Heart left ventricle (tissue), 16 donors: ENCODE measurements around the gene DHX40. TPM values are rescaled to one million over a fixed set of nuclear protein-coding genes. Genes with fewer than 3 reads are reported as not detected.
"Not testable (repeated sequence)": the region's sequence is repeated elsewhere in the genome, so short reads cannot be mapped to it uniquely, and the experiment has no call there.

ENCODE experiments used
- ATAC-seq, 4 donors: fragments of 200-7000 bp; cut with Tn5 transposase; one replicate each; pipeline ENCODE4 v1.9.1; 2020 to 2022; ENCODE audit warnings: moderate library complexity in 4 of 4, mild to moderate bottlenecking in 3 of 4, moderate number of reproducible peaks in 1 of 4
- DNase-seq, 5 donors: peaks; one replicate each; pipeline ENCODE4 v3.0.0-alpha.2; 2020
- H3K27ac ChIP-seq, 12 donors: fragments of 200-600 bp; sonication (generic) in 4 of 12; one replicate each; pipeline versions ENCODE4 v1.5.0 to v1.8.0; 2016 to 2022; ENCODE audit warnings: mild to moderate bottlenecking in 2 of 12
- H3K27me3 ChIP-seq, 9 donors: fragments of 200-600 bp; sonication (generic) in 2 of 9; one replicate each; pipeline versions ENCODE4 v1.5.1 to v1.8.0; 2016 to 2022; ENCODE audit warnings: mild to moderate bottlenecking in 3 of 9
- H3K36me3 ChIP-seq, 9 donors: fragments of 200-600 bp; sonication (generic) in 2 of 9; one replicate each; pipeline versions ENCODE4 v1.5.0 to v1.8.0; 2018 to 2022; ENCODE audit warnings: mild to moderate bottlenecking in 2 of 9
- H3K4me1 ChIP-seq, 12 donors: fragments of 200-600 bp; sonication (generic) in 4 of 12; one replicate each; pipeline versions ENCODE4 v1.5.0 to v1.8.0; 2016 to 2022; ENCODE audit warnings: mild to moderate bottlenecking in 3 of 12
- H3K4me3 ChIP-seq, 12 donors: fragments of 200-600 bp; sonication (generic) in 4 of 12; one replicate each; pipeline versions ENCODE4 v1.5.0 to v1.8.0; 2017 to 2022; ENCODE audit warnings: mild to moderate bottlenecking in 9 of 12, moderate library complexity in 4 of 12
- H3K9me3 ChIP-seq, 12 donors: fragments of 200-600 bp; sonication (generic) in 4 of 12; one replicate each; pipeline versions ENCODE4 v1.5.0 to v1.8.0; 2016 to 2022; ENCODE audit warnings: mild to moderate bottlenecking in 1 of 12
- POLR2A ChIP-seq, 2 donors: fragments of 450-650 bp; IDR thresholded peaks; one replicate each; pipeline ENCODE4 v1.6.1; 2017; ENCODE audit warnings: antibody characterized with exemption in 2 of 2, mild to moderate bottlenecking in 2 of 2, moderate library complexity in 2 of 2
- WGBS, 4 donors: extraction: QIAGEN DNeasy Blood & Tissue Kit in 2 of 4; methylation state at CpG; one replicate each; pipeline versions ENCODE4 v1.1.5 to v1.1.7; 2013 to 2018; 5-methylcytosine and 5-hydroxymethylcytosine counted together
- intact Hi-C, 10 donors: fragments of 100-400 bp; cut with DNase I; formaldehyde crosslinking; loops; one replicate each; pipeline versions ENCODE4 v1.11.1 to v1.14.2; 2022
- polyA plus RNA-seq, 2 donors: library from polyadenylated mRNA; stranded (reverse); fragments of 200-250 nt; gene quantifications; one replicate each; pipeline ENCODE4 v1.2.3, GENCODE V29; 2013
- total RNA-seq, 9 donors: library from RNA; depleted of rRNA in 2 of 9; stranded (reverse); fragments of >200 nt in 2 of 9; fragmentation: NEBNext Ultra II Directional in 3 of 9; extraction: Animal tissue kit (Norgen Biotek cat#: 25700) in 3 of 9; gene quantifications; one replicate each; pipeline versions ENCODE4 v1.1.0 to v1.2.4, GENCODE V29; 2016 to 2023
- TF ChIP-seq, protein P1 (sequence below), 12 donors: fragments of 200-600 bp; sonication (generic) in 4 of 12; IDR thresholded peaks; one replicate each; pipeline versions ENCODE4 v1.5.0 to v1.8.0; 2018 to 2022; ENCODE audit warnings: antibody characterized with exemption in 12 of 12, mild to moderate bottlenecking in 5 of 12
- donor health status: ischemic (EF 13 %, LVEDD 7.1; RV severe dilation, severe dysfunction).
- donor health status: healthy with polysubstance abuse.
- donor health status: DM: no; HTN: yes; CAD: no.
- donor health status: DM: no; HTN: no; CAD: no.
- donor health status: ischemic (EF 25% LVEDD 6.9; RV normal size, moderate dysfunction).
- donor health status: ischemic (EF 25% LVEDD 5.7; RV mildly dilated, moderate dysfunction).
- donor health status: healthy.
- donor health status: DM: yes; HTN: yes; CAD: no.
- donor health status: ischemic (EF 35%, LVEDD 5.7; RV mildly dilated, moderate dysfunction).
- donor health status: nonischemic (EF 11% LVEDD 7.7; RV severe dilation, severe dysfunction).
- donor health status: DM: yes; HTN: yes; CAD: no.
- donor health status: PGD.
- donor health status: ischemic (EF 29% LVEDD 5.4; RV normal size, mild dysfunction).
- donor health status: nonischemic (EF 23%, LVEDD 6.1; RV moderate dilation, normal function).

DHX40 gene
- total and polyA plus RNA-seq, 11 donors: 5.5 to 25.4 (median 21.2) TPM

DNA sequence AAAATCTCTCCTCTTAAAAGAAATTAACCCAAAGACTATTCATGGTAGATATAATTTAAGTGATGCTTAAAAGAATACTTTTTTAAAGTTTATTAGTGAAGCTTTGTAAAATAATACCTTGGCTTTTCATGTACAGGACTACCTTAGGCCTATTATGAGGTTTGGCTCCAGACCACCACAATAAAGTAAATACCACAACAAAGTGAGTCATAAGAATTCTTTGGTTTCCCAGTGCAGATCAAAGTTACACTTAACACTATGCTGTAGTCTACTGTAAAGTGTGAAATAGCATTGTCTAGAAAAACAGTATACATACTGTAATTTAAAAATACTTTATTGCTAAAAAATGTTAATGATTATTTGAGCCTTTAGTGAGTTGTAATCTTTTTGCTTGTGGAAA is 85.9 kb downstream of the DHX40 start:
- H3K9me3 ChIP-seq: peaks cover 0 to 4% (median 0%) of the 10 kb centered on the region in 12 donors
- no peaks in the 10 kb centered on the region for H3K27me3 ChIP-seq
- peaks cover 0 to 100% (median 94%) of the 10 kb centered on the region in 9 donors for H3K36me3 ChIP-seq
- ATAC-seq (no peak), DNase-seq (no peak)
- TF ChIP-seq, protein P1, sequence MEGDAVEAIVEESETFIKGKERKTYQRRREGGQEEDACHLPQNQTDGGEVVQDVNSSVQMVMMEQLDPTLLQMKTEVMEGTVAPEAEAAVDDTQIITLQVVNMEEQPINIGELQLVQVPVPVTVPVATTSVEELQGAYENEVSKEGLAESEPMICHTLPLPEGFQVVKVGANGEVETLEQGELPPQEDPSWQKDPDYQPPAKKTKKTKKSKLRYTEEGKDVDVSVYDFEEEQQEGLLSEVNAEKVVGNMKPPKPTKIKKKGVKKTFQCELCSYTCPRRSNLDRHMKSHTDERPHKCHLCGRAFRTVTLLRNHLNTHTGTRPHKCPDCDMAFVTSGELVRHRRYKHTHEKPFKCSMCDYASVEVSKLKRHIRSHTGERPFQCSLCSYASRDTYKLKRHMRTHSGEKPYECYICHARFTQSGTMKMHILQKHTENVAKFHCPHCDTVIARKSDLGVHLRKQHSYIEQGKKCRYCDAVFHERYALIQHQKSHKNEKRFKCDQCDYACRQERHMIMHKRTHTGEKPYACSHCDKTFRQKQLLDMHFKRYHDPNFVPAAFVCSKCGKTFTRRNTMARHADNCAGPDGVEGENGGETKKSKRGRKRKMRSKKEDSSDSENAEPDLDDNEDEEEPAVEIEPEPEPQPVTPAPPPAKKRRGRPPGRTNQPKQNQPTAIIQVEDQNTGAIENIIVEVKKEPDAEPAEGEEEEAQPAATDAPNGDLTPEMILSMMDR (IDR thresholded peaks at IDR 0.05): no peak
- no peak for TF ChIP-seq POLR2A (IDR thresholded peaks at IDR 0.05)
- H3K4me3 ChIP-seq: no peak overlapping the region
- no peak overlapping the region for H3K27ac ChIP-seq
- intact Hi-C loops: loop anchor here in 3 of 10 donors (5.0 to 10.0 kb wide), 2 partner anchors 36 to 393 kb away; no protein-coding TSS in a partner anchor
- peaks cover 0 to 14% (median 7%) of the 10 kb centered on the region in 12 donors for H3K4me1 ChIP-seq

DNA sequence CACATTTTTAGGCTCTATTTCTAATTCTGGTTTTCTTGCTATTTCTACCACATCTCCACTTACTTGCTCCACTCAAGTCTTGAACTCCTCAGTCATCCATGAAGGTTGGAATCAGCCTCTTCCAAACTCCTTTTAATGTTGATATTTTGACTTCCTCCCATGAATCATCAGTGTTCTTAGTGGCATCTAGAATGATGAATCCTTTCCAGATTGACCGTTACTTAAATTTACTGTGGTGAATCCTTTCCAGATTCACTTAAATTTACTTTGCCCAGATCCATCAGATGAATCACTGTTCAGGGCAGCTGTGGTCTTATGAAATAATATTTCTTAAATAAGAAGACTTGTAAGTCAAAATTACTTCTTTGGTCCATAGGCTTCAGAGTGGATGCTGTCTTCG is 86.7 kb downstream of the DHX40 start:
- Histone ChIP-seq H3K4me3 (no peak overlapping the region), H3K27me3 (no peaks in the 10 kb centered on the region), H3K4me1 (peaks cover 0 to 12% (median under 1%) of the 10 kb centered on the region in 12 donors), H3K36me3 (peaks cover 0 to 100% (median 99%) of the 10 kb centered on the region in 9 donors), H3K9me3 (peaks cover 0 to 4% (median 0%) of the 10 kb centered on the region in 12 donors), H3K27ac (no peak overlapping the region)
- DNase-seq: no peak
- intact Hi-C loops: loop anchor here in 3 of 10 donors (5.0 to 10.0 kb wide), 2 partner anchors 35 to 393 kb away; no protein-coding TSS in a partner anchor
- WGBS, 4 donors: 96 to 99% (median 98%) methylated on average over 2 of the region's 2 CpGs
- ATAC-seq: no peak
- TF ChIP-seq POLR2A (IDR thresholded peaks at IDR 0.05): no peak
- TF ChIP-seq, protein P1 (IDR thresholded peaks at IDR 0.05): no peak

DNA sequence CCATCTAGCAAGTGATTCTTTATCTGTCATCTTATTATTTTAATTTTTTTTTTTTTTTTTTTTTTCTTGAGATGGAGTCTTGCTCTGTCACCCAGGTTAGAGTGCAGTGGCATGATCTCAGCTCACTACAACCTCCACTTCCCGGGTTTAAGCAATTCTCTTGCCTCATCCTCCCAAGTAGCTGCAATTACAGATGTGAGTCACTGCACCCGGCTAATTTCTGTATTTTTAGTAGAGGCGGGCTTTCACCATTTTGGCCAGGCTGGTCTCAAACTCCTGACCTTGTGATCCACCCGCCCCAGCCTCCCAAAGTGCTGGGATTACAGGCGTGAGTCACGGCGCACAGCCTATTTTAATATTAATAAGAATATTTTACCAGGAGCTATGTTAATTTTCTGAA is 91.2 kb downstream of the DHX40 start:
- not testable (repeated sequence) for ATAC-seq, H3K4me3 ChIP-seq, H3K27ac ChIP-seq, H3K27me3 ChIP-seq, H3K9me3 ChIP-seq, DNase-seq, H3K4me1 ChIP-seq
- H3K36me3 ChIP-seq: peaks cover 4 to 100% (median 99%) of the 10 kb centered on the region in 9 donors
- intact Hi-C loops: loop anchor here in 2 of 10 donors (5.0 to 10.0 kb wide), 2 partner anchors 36 to 388 kb away; no protein-coding TSS in a partner anchor
- WGBS, 4 donors: 90 to 95% (median 92%) methylated on average over 7 of the region's 7 CpGs

Other genes starting within 250 kb of the DHX40 start
- 10 to 100 TPM; 14.9 to 65.5 (median 40.8) TPM for gene YPEL2, start 234.0 kb upstream of the DHX40 start, total RNA-seq
- gene YPEL2, start 234.0 kb upstream of the DHX40 start, polyA plus RNA-seq: 10 to 100 TPM; 11.6 to 15.4 TPM
- gene CLTC, start 54.3 kb downstream of the DHX40 start, total RNA-seq: 100 to 1,000 TPM; 144 to 242 (median 193) TPM
- gene CLTC, start 54.3 kb downstream of the DHX40 start, polyA plus RNA-seq: 100 to 1,000 TPM in 1 of 2 donors, 10 to 100 TPM in 1; 49.8 to 130 TPM
- gene PTRH2, start 141.8 kb downstream of the DHX40 start, total RNA-seq: 10 to 100 TPM in 2 of 9 donors, 1 to 10 TPM in 7; 6.7 to 20.1 (median 9.0) TPM
- gene PTRH2, start 141.8 kb downstream of the DHX40 start, polyA plus RNA-seq: 10 to 100 TPM; 17.7 to 25.2 TPM
- gene VMP1, start 142.0 kb downstream of the DHX40 start, total RNA-seq: 100 to 1,000 TPM in 1 of 9 donors, 10 to 100 TPM in 8; 36.1 to 181 (median 50.1) TPM
- 10 to 100 TPM; 19.3 to 54.6 TPM for gene VMP1, start 142.0 kb downstream of the DHX40 start, polyA plus RNA-seq